Adrenal gland (tissue), 12 donors: Measurements from ENCODE around the gene TBC1D9B. TPM values are rescaled to one million over a fixed set of nuclear protein-coding genes. Genes with fewer than 3 reads are reported as not detected.
A peak's percentile ranks its signal among the peaks of the same experiment; 100 is the strongest.
"Not testable (repeated sequence)": the region's sequence is repeated elsewhere in the genome, so short reads cannot be mapped to it uniquely, and the experiment has no call there.

Experiments
- DNase-seq, 7 donors: peaks; one replicate each; pipeline ENCODE4 v3.0.0-alpha.2; 2019 to 2020
- H3K27ac ChIP-seq, 5 donors: fragments of 200-600 bp; sonication (generic) in 4 of 5; 1 replicate in 3 of 5; 2 replicates in 2 of 5; pipeline versions ENCODE4 v1.5.1 to v1.8.0; 2016 to 2020; ENCODE audit warnings: mild to moderate bottlenecking in 1 of 5
- H3K27me3 ChIP-seq: fragments of 200-600 bp; 2 replicates; pipeline ENCODE4 v1.8.0; 2021
- H3K36me3 ChIP-seq, 2 donors: fragments of 200-600 bp; replicated peaks in 1 of 2; 1 replicate in 1 of 2; 2 replicates in 1 of 2; pipeline versions ENCODE4 v1.5.1 to v1.8.0; 2018 to 2022
- H3K4me1 ChIP-seq, 2 donors: fragments of 200-600 bp; replicated peaks in 1 of 2; 1 replicate in 1 of 2; 2 replicates in 1 of 2; pipeline versions ENCODE4 v1.5.1 to v1.8.0; 2018 to 2021
- H3K4me3 ChIP-seq, 4 donors: fragments of 200-600 bp; sonication (generic) in 3 of 4; one replicate each; pipeline ENCODE4 v1.5.1; 2016 to 2018
- H3K9me3 ChIP-seq, 3 donors: fragments of 200-600 bp; sonication (generic) in 1 of 3; replicated peaks in 1 of 3; 1 replicate in 2 of 3; 2 replicates in 1 of 3; pipeline versions ENCODE4 v1.5.1 to v1.8.0; 2016 to 2021
- POLR2A ChIP-seq, 2 donors: fragments of 450-650 bp; IDR thresholded peaks; one replicate each; pipeline ENCODE4 v1.6.1; 2017; ENCODE audit warnings: antibody characterized with exemption in 2 of 2, mild to moderate bottlenecking in 2 of 2, moderate library complexity in 1 of 2
- WGBS, 4 donors: extraction: QIAGEN DNeasy Blood & Tissue Kit in 2 of 4; methylation state at CpG; one replicate each; pipeline versions ENCODE4 v1.1.5 to v1.1.7; 2013 to 2017; 5-methylcytosine and 5-hydroxymethylcytosine counted together
- intact Hi-C, 2 donors: fragments of 100-400 bp; cut with DNase I; formaldehyde crosslinking; loops; one replicate each; pipeline versions ENCODE4 v1.14.1 to v1.15.0; 2022 to 2023
- polyA plus RNA-seq, 3 donors: library from polyadenylated mRNA; stranded (reverse); fragments of 200-250 nt in 2 of 3; fragments of 350-450 nt in 1 of 3; fragmentation: Illumina TruSeq in 1 of 3; extraction: RNeasy Lipid Tissue Mini Kit (QIAGEN cat#74804) in 1 of 3; gene quantifications; one replicate each; pipeline ENCODE4 v1.2.3, GENCODE V29; 2013 to 2014
- total RNA-seq, 9 donors: library from RNA; depleted of rRNA in 4 of 9; stranded (reverse); fragments of >200 nt in 4 of 9; fragments of 120-200 nt in 1 of 9; fragmentation: NEBNext Ultra II Directional in 1 of 9; extraction: Animal tissue kit (Norgen Biotek cat#: 25700) in 1 of 9; gene quantifications; one replicate each; pipeline versions ENCODE4 v1.1.0 to v1.2.4, GENCODE V29; 2013 to 2023
- TF ChIP-seq, protein P1 (sequence below), 6 experiments: fragments of 450-650 bp in 4 of 6; fragments of 200-600 bp in 2 of 6; sonication (generic) in 1 of 6; IDR thresholded peaks; 1 replicate in 5 of 6; 2 replicates in 1 of 6; pipeline versions ENCODE4 v1.5.1 to v1.8.0; 2016 to 2021; ENCODE audit warnings: antibody characterized with exemption in 6 of 6, mild to moderate bottlenecking in 2 of 6, moderate library complexity in 1 of 6
- donor health status: healthy with polysubstance abuse.
- donor health status: Bipolar disorder and iron deficiency.
- donor health status: DM: yes; HTN: yes; CAD: no.
- donor health status: DM: no; HTN: no; CAD: no.
- donor health status: DM: no; HTN: no; CAD: no.
- donor health status: DM: yes; HTN: yes; CAD: no.

The TBC1D9B gene
- total and polyA plus RNA-seq, 12 donors, result 30.7 to 192 (median 128) TPM

DNA sequence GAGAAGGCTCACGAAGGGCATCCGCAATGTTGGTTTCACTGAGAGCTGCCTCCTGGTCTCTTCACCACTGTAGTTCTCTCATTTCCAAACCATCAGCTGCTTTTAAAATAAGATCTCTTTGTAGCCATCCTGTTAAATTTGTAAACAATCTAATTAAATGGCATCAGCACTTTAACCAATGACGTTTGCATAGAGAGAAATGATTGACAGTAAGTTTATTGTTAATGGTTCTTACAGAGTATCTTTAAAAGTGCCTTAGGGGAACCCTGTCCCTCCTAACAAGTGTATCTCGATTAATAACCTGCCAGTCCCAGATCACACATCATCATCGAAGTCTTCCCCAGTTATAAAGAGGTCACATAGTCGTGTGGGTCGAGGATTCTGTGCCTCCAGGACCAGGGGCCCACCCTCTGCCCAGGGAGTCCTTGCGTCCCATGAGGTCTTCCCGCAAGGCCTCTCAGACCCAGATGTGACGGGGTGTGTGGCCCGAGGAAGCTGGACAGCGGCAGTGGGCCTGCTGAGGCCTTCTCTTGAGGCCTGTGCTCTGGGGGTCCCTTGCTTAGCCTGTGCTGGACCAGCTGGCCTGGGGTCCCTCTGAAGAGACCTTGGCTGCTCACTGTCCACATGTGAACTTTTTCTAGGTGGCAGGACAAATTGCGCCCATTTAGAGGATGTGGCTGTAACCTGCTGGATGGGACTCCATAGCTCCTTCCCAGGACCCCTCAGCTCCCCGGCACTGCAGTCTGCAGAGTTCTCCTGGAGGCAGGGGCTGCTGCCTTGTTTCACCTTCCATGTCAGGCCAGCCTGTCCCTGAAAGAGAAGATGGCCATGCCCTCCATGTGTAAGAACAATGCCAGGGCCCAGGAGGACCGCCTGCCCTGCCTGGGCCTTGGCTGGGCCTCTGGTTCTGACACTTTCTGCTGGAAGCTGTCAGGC is 70.4 kb downstream of the TBC1D9B start:
- Histone ChIP-seq H3K27ac (peak overlapping the region; percentile 23 to 84 (median 55)), H3K27me3 (no peaks in the 10 kb centered on the region), H3K9me3 (no peaks in the 10 kb centered on the region), H3K36me3 (peaks cover 0 to 70% of the 10 kb centered on the region in 2 donors), H3K4me3 (no peak overlapping the region), H3K4me1 (peaks cover 9 to 43% of the 10 kb centered on the region in 2 donors)
- WGBS, 4 donors, result 62 to 65% (median 64%) methylated on average over 12 to 15 of the region's 15 CpGs
- DNase-seq, result peak in 2 of 7 donors; percentile 37 to 57
- intact Hi-C loops, result loop anchor here in 1 of 2 donors (2.0 kb wide), 1 partner anchor 15 kb away; no protein-coding TSS in a partner anchor
- TF ChIP-seq, protein P1, sequence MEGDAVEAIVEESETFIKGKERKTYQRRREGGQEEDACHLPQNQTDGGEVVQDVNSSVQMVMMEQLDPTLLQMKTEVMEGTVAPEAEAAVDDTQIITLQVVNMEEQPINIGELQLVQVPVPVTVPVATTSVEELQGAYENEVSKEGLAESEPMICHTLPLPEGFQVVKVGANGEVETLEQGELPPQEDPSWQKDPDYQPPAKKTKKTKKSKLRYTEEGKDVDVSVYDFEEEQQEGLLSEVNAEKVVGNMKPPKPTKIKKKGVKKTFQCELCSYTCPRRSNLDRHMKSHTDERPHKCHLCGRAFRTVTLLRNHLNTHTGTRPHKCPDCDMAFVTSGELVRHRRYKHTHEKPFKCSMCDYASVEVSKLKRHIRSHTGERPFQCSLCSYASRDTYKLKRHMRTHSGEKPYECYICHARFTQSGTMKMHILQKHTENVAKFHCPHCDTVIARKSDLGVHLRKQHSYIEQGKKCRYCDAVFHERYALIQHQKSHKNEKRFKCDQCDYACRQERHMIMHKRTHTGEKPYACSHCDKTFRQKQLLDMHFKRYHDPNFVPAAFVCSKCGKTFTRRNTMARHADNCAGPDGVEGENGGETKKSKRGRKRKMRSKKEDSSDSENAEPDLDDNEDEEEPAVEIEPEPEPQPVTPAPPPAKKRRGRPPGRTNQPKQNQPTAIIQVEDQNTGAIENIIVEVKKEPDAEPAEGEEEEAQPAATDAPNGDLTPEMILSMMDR (IDR thresholded peaks at IDR 0.05), result no peak
- no peak for TF ChIP-seq POLR2A (IDR thresholded peaks at IDR 0.05)

DNA sequence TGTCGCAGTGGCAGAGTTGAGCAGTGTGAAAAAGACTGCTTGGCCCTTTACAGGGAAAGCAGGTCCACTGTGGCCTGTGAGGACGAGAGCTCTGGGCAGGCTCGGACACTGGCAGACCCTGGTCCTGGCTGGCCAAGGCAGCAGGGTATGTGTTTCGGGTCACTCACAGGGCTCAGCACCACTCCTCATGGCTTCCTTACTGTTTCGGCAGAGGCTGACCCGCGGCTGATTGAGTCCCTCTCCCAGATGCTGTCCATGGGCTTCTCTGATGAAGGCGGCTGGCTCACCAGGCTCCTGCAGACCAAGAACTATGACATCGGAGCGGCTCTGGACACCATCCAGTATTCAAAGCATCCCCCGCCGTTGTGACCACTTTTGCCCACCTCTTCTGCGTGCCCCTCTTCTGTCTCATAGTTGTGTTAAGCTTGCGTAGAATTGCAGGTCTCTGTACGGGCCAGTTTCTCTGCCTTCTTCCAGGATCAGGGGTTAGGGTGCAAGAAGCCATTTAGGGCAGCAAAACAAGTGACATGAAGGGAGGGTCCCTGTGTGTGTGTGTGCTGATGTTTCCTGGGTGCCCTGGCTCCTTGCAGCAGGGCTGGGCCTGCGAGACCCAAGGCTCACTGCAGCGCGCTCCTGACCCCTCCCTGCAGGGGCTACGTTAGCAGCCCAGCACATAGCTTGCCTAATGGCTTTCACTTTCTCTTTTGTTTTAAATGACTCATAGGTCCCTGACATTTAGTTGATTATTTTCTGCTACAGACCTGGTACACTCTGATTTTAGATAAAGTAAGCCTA is 71.3 kb downstream of the TBC1D9B start:
- Histone ChIP-seq H3K9me3 (no peaks in the 10 kb centered on the region), H3K27me3 (no peaks in the 10 kb centered on the region), H3K36me3 (peaks cover 0 to 75% of the 10 kb centered on the region in 2 donors), H3K4me1 (peaks cover 12 to 50% of the 10 kb centered on the region in 2 donors), H3K27ac (peak overlapping the region; percentile 23 to 84 (median 55)), H3K4me3 (no peak overlapping the region)
- 59 to 79% (median 64%) methylated on average over 12 to 19 of the region's 19 CpGs for WGBS, 4 donors
- peak; percentile 61 to 81 (median 76) for DNase-seq
- intact Hi-C loops, result loop anchor here in 1 of 2 donors (2.0 kb wide), 1 partner anchor 16 kb away; no protein-coding TSS in a partner anchor
- TF ChIP-seq, protein P1 (IDR thresholded peaks at IDR 0.05), result peak in 1 of 6 experiments; percentile 2
- no peak for TF ChIP-seq POLR2A (IDR thresholded peaks at IDR 0.05)

DNA sequence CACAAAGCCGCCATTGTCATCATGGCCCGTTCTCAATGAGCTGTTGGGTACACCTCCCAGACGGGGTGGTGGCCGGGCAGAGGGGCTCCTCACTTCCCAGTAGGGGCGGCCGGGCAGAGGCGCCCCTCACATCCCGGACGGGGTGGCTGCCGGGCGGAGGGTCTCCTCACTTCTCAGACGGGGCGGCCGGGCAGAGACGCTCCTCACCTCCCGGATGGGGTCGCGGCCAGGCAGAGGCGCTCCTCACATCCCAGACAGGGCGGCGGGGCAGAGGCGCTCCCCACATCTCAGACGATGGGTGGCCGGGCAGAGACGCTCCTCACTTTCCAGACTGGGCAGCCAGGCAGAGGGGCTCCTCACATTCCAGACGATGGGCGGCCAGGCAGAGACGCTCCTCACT is 72.8 kb downstream of the TBC1D9B start:
- DNase-seq, result peak in 1 of 7 donors; percentile 11
- H3K4me3 ChIP-seq, H3K27ac ChIP-seq, H3K27me3 ChIP-seq, H3K9me3 ChIP-seq, intact Hi-C loops: not testable (repeated sequence)
- Histone ChIP-seq H3K4me1 (peaks cover 12 to 46% of the 10 kb centered on the region in 2 donors), H3K36me3 (peaks cover 0 to 83% of the 10 kb centered on the region in 2 donors)
- 89 to 100% (median 92%) methylated on average over 1 to 22 of the region's 28 CpGs; no CpG with 5 or more reads in 1 of the 4 donors for WGBS, 4 donors

DNA sequence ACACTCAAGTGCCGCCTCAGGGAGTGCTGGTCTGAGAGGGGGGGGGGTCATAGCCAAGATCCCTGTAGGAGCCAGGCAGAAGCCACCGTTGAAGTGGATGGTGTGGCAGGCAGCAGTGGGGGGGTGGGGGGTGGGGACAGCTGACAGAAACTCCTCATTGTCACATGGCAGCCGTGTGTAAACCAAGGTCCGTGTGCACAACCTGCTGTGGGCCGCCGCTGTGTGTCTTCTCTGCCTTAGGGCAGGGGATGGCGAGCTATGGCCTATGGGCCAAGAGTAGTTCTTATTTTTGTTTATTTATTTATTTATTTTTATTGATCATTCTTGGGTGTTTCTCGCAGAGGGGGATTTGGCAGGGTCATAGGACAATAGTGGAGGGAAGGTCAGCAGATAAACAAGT is 73.6 kb downstream of the TBC1D9B start:
- no peak for TF ChIP-seq POLR2A (IDR thresholded peaks at IDR 0.05)
- TF ChIP-seq, protein P1 (IDR thresholded peaks at IDR 0.05), result no peak
- no peak overlapping the region for H3K4me3 ChIP-seq
- H3K9me3 ChIP-seq, result no peaks in the 10 kb centered on the region
- no peaks in the 10 kb centered on the region for H3K27me3 ChIP-seq
- 76 to 87% (median 78%) methylated on average over 7 to 8 of the region's 8 CpGs for WGBS, 4 donors
- peak overlapping the region in 1 of 5 donors; percentile 63 for H3K27ac ChIP-seq
- DNase-seq, result peak in 1 of 7 donors; percentile 34
- intact Hi-C loops, result no loop called here
- peaks cover 12 to 39% of the 10 kb centered on the region in 2 donors for H3K4me1 ChIP-seq
- peaks cover 0 to 90% of the 10 kb centered on the region in 2 donors for H3K36me3 ChIP-seq
